ENCODE measurements around the gene GLB1L2. TPM values are rescaled to one million over a fixed set of nuclear protein-coding genes. Genes with fewer than 3 reads are reported as not detected.
"Not testable (repeated sequence)": the region's sequence is repeated elsewhere in the genome, so short reads cannot be mapped to it uniquely, and the experiment has no call there.

Gene GLB1L2, protein sequence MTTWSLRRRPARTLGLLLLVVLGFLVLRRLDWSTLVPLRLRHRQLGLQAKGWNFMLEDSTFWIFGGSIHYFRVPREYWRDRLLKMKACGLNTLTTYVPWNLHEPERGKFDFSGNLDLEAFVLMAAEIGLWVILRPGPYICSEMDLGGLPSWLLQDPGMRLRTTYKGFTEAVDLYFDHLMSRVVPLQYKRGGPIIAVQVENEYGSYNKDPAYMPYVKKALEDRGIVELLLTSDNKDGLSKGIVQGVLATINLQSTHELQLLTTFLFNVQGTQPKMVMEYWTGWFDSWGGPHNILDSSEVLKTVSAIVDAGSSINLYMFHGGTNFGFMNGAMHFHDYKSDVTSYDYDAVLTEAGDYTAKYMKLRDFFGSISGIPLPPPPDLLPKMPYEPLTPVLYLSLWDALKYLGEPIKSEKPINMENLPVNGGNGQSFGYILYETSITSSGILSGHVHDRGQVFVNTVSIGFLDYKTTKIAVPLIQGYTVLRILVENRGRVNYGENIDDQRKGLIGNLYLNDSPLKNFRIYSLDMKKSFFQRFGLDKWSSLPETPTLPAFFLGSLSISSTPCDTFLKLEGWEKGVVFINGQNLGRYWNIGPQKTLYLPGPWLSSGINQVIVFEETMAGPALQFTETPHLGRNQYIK
- total RNA-seq (1 to 10 TPM in 4 of 5 experiments, under 1 TPM in 1; 0.34 to 2.4 (median 1.7) TPM), polyA plus RNA-seq (under 1 TPM; 0.26 to 0.57 TPM), total RNA-seq (1.6 reads per million, percentile 5 among the genes with 10 or more reads in this experiment)

GRCh38 chr11:134331354-134332188 lies at the start of gene GLB1L2:
Gene GLB1L2, plus strand, starts transcription at chr11:134331988. Its CDS starts 74 bp downstream, at chr11:134332062.
- peak; percentile 96 for ATAC-seq
- H3K36me3 Mint-ChIP-seq, result no peaks in the 10 kb centered on the region
- H3K27ac ChIP-seq (ENCODE audit: low read depth, low read length), result no peak within 1 kb of the TSS
- H3K9me3 ChIP-seq (ENCODE audit: control insufficient read depth in 2 of 3, low read length in 3 of 3), result no peaks in the 10 kb centered on the region
- intact Hi-C loops (cut with micrococcal nuclease), result loop anchor here (1.0 to 5.0 kb wide), 11 partner anchors 18 to 384 kb away; partner anchors contain the start of genes ACAD8 (in 2 of the 2), GLB1L3 (in 2 of the 2), THYN1 (in 2 of the 2) and VPS26B (in 2 of the 2)
- no peaks in the 10 kb centered on the region for H3K36me3 ChIP-seq (ENCODE audit: control insufficient read depth in 2 of 3, insufficient read depth in 3 of 3, low read length in 3 of 3)
- H3K4me1 Mint-ChIP-seq, result peaks cover 3 to 19% (median 17%) of the 10 kb centered on the region in 7 donors
- H3K4me3 ChIP-seq (ENCODE audit: low read length), result peak within 1 kb of the TSS; percentile 66
- H3K4me1 ChIP-seq (ENCODE audit: control insufficient read depth in 2 of 2, insufficient read depth in 2 of 2, low read length in 2 of 2), result peaks cover 7 to 9% of the 10 kb centered on the region in 2 donors
- H3K27ac Mint-ChIP-seq, result peak within 1 kb of the TSS in 7 of 9 donors; percentile 25 to 89 (median 66)
- peaks cover 0 to 2% (median 0%) of the 10 kb centered on the region in 11 donors for H3K9me3 Mint-ChIP-seq
- H3K27me3 Mint-ChIP-seq, result peaks cover 5 to 60% (median 9%) of the 10 kb centered on the region in 5 donors
- ChIA-PET POLR2A (interaction anchor here (0.7 to 1.5 kb wide), 3 partner anchors 56 to 107 kb away, joined by 3 to 9 read pairs (median 4); partner anchors contain the start of genes GLB1L3 and VPS26B), CTCF (no interaction called here)
- peak within 1 kb of the TSS; percentile 84 to 94 (median 88) for H3K4me3 Mint-ChIP-seq
- DNase-seq, result peak; percentile 68 to 88 (median 78)
- no peaks in the 10 kb centered on the region for H3K27me3 ChIP-seq (ENCODE audit: control insufficient read depth in 2 of 2, insufficient read depth in 2 of 2, low read length in 2 of 2)

DNA sequence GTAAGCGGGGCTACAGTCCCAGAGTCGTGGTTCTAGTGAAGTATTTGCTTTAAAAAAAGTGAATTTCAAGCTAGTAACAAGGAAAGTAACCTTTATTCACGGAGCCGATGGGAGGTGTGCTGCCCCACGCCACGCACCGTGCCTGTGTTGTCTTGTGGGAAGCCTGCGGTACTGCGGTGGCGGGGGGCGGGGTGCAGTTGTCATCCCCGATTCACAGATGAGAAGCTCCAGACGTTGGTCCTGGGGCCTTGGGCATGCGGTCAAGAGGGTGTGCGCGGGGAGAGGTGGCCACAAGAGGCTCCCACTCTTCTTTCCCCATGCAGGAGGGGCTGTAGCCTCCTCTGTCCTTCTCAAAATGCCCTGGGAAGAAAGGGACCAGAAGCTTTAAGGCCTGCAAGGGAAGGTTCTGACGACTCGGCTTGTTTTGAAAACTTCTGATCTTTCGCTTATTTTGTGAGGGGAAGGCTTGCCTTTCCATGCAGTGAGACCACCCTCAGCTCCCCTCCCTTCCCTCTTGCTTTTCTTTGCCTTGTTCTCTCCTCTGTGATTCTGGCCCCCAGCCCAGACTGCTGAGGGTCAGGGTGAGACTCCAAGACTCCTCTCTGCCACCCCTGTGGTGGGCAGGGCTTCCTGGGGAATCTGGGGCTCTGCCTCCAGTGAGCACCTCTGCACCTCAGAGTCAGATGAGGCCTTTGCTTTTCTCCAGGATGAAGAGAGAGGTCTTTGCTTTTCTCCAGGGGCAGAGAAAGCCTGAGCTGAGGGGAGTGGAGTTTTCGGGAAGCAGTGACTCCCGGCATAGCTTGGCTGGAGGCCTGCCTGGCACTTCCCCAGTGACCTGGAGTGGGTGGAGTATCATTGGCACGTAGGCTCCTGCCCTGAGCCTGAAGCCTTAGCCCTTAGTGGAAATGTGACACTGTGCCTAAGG lies 49.4 kb upstream of the GLB1L2 start:
- H3K4me1 Mint-ChIP-seq, result peaks cover 0 to 12% (median under 1%) of the 10 kb centered on the region in 7 donors
- no peak for DNase-seq
- H3K4me3 Mint-ChIP-seq, result no peak overlapping the region
- ChIA-PET POLR2A (no interaction called here), CTCF (interaction anchor here (0.7 kb wide), 1 partner anchor 27 kb away, joined by 4 read pairs; no protein-coding TSS in a partner anchor)
- Histone ChIP-seq H3K27ac (ENCODE audit: low read depth, low read length) (no peak overlapping the region), H3K9me3 (ENCODE audit: control insufficient read depth in 2 of 3, low read length in 3 of 3) (no peaks in the 10 kb centered on the region), H3K4me1 (ENCODE audit: control insufficient read depth in 2 of 2, insufficient read depth in 2 of 2, low read length in 2 of 2) (no peaks in the 10 kb centered on the region), H3K36me3 (ENCODE audit: control insufficient read depth in 2 of 3, insufficient read depth in 3 of 3, low read length in 3 of 3) (no peaks in the 10 kb centered on the region), H3K27me3 (ENCODE audit: control insufficient read depth in 2 of 2, insufficient read depth in 2 of 2, low read length in 2 of 2) (no peaks in the 10 kb centered on the region), H3K4me3 (ENCODE audit: low read length) (no peak overlapping the region)
- peaks cover 0 to 5% (median under 1%) of the 10 kb centered on the region in 5 donors for H3K27me3 Mint-ChIP-seq
- H3K27ac Mint-ChIP-seq, result no peak overlapping the region
- peaks cover 0 to 15% (median 0%) of the 10 kb centered on the region in 5 donors for H3K36me3 Mint-ChIP-seq
- H3K9me3 Mint-ChIP-seq, result peaks cover 0 to 6% (median 0%) of the 10 kb centered on the region in 11 donors
- no peak for ATAC-seq
- intact Hi-C loops (cut with micrococcal nuclease), result no loop called here

GRCh38 chr11:134283461-134284230 lies 48.1 kb upstream of the GLB1L2 start:
- Mint-ChIP-seq H3K27me3 (peaks cover 0 to 5% (median 0%) of the 10 kb centered on the region in 5 donors), H3K27ac (no peak overlapping the region), H3K36me3 (peaks cover 0 to 6% (median 0%) of the 10 kb centered on the region in 5 donors), H3K4me1 (peaks cover 0 to 11% (median 0%) of the 10 kb centered on the region in 7 donors), H3K4me3 (no peak overlapping the region), H3K9me3 (peaks cover 0 to 3% (median 0%) of the 10 kb centered on the region in 11 donors)
- CTCF ChIA-PET, result no interaction called here
- Histone ChIP-seq H3K27ac (ENCODE audit: low read depth, low read length) (no peak overlapping the region), H3K36me3 (ENCODE audit: control insufficient read depth in 2 of 3, insufficient read depth in 3 of 3, low read length in 3 of 3) (no peaks in the 10 kb centered on the region), H3K9me3 (ENCODE audit: control insufficient read depth in 2 of 3, low read length in 3 of 3) (no peaks in the 10 kb centered on the region), H3K4me3 (ENCODE audit: low read length) (no peak overlapping the region), H3K27me3 (ENCODE audit: control insufficient read depth in 2 of 2, insufficient read depth in 2 of 2, low read length in 2 of 2) (no peaks in the 10 kb centered on the region), H3K4me1 (ENCODE audit: control insufficient read depth in 2 of 2, insufficient read depth in 2 of 2, low read length in 2 of 2) (no peaks in the 10 kb centered on the region)
- DNase-seq (no peak), ATAC-seq (no peak)
- intact Hi-C loops (cut with micrococcal nuclease), result no loop called here
- POLR2A ChIA-PET, result no interaction called here

DNA sequence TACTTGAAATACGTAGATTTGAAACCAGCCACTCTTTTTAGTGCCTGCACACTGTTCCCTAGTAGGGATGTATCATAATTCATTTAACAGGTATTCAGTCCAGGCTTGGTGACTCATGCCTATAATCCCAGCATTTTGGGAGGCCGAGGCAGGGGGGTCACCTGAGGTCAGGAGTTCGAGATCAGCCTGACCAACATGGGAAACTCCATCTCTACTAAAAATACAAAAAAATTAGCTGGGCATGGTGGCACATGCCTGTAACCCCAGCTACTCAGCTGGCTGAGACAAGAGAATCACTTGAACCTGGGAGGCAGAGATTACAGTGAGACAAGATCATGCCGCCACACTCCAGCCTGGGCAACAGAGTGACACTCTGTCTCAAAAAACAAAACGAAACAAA lies 47.4 kb upstream of the GLB1L2 start:
- H3K27ac ChIP-seq (ENCODE audit: low read depth, low read length); H3K4me1 Mint-ChIP-seq; H3K9me3 ChIP-seq (ENCODE audit: control insufficient read depth in 2 of 3, low read length in 3 of 3); H3K36me3 Mint-ChIP-seq; CTCF ChIA-PET; H3K9me3 Mint-ChIP-seq; H3K36me3 ChIP-seq (ENCODE audit: control insufficient read depth in 2 of 3, insufficient read depth in 3 of 3, low read length in 3 of 3); H3K4me3 Mint-ChIP-seq; H3K4me3 ChIP-seq (ENCODE audit: low read length); H3K4me1 ChIP-seq (ENCODE audit: control insufficient read depth in 2 of 2, insufficient read depth in 2 of 2, low read length in 2 of 2); DNase-seq; H3K27ac Mint-ChIP-seq; H3K27me3 Mint-ChIP-seq; ATAC-seq; POLR2A ChIA-PET; intact Hi-C loops (cut with micrococcal nuclease); H3K27me3 ChIP-seq (ENCODE audit: control insufficient read depth in 2 of 2, insufficient read depth in 2 of 2, low read length in 2 of 2): not testable (repeated sequence)

DNA sequence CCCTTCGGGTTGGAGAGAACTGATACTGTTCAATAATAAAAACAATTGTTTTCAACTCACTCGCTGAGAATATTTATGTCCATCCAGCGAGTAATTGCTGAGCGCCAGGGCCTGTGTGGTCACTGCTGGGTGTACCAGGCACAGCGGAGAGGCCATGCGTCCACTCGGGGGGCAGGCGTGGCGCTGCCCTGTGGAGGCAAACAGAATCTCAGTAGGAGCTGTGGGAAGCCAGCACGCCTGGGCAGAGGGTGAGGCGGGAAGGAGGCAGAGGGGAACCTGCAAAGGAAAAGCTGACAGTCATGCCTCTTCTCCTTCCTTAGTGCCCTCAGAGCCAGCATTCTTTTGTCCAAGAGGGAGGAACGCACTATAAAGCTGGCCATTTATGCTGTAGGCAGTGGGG lies 44.2 kb upstream of the GLB1L2 start:
- no peak overlapping the region for H3K27ac ChIP-seq (ENCODE audit: low read depth, low read length)
- DNase-seq (no peak), ATAC-seq (no peak)
- H3K4me1 Mint-ChIP-seq, result no peaks in the 10 kb centered on the region
- POLR2A ChIA-PET, result no interaction called here
- H3K36me3 ChIP-seq (ENCODE audit: control insufficient read depth in 2 of 3, insufficient read depth in 3 of 3, low read length in 3 of 3), result no peaks in the 10 kb centered on the region
- no peak overlapping the region for H3K4me3 ChIP-seq (ENCODE audit: low read length)
- no peaks in the 10 kb centered on the region for H3K36me3 Mint-ChIP-seq
- H3K27me3 Mint-ChIP-seq, result no peaks in the 10 kb centered on the region
- no peaks in the 10 kb centered on the region for H3K27me3 ChIP-seq (ENCODE audit: control insufficient read depth in 2 of 2, insufficient read depth in 2 of 2, low read length in 2 of 2)
- CTCF ChIA-PET, result no interaction called here
- H3K27ac Mint-ChIP-seq, result no peak overlapping the region
- H3K9me3 Mint-ChIP-seq, result no peaks in the 10 kb centered on the region
- H3K4me1 ChIP-seq (ENCODE audit: control insufficient read depth in 2 of 2, insufficient read depth in 2 of 2, low read length in 2 of 2), result no peaks in the 10 kb centered on the region
- no peaks in the 10 kb centered on the region for H3K9me3 ChIP-seq (ENCODE audit: control insufficient read depth in 2 of 3, low read length in 3 of 3)
- no peak overlapping the region for H3K4me3 Mint-ChIP-seq
- intact Hi-C loops (cut with micrococcal nuclease), result no loop called here

Measured in naive thymus-derived CD4-positive, alpha-beta T cell (primary cell).